Hematopoietic multipotent progenitor cell (in vitro differentiated cells): ENCODE data around the gene NUP93. TPM values are rescaled to one million over a fixed set of nuclear protein-coding genes. Genes with fewer than 3 reads are reported as not detected.
A peak's percentile ranks its signal among the peaks of the same experiment; 100 is the strongest.

Experiments used
- DNase-seq, 3 donors: peaks; one replicate each; pipeline ENCODE4 v3.0.0-alpha.2; 2011 to 2015; ENCODE audit warnings: low read depth in 2 of 3, low spot score in 2 of 3
- total RNA-seq: library from RNA; depleted of rRNA; stranded (reverse); fragments of >200 nt; gene quantifications from one replicate; pipeline ENCODE4 v1.2.3, GENCODE V29; 2012

The NUP93 gene
- total RNA-seq, 1 donor: 59.8 TPM

DNA sequence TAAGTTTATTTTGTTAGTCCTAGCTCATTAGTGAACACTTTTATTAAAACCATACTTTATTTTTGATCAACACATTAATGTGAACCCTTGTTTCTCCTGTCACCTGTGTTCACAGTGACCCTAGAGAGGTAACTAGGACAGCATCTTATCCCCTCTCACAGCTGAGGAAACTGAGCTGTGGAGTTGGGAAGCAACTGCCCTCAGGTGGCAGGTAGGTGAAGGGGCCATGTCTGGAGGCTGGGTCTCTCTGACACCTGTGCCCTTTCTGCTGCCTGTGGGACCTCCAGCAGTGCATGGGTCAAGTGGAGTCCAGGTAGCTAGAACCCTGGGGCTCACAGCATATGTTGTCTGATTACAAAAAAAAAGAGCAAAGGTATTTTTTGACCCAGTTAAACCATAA is 112.2 kb downstream of the NUP93 start:
- no peak for DNase-seq

DNA sequence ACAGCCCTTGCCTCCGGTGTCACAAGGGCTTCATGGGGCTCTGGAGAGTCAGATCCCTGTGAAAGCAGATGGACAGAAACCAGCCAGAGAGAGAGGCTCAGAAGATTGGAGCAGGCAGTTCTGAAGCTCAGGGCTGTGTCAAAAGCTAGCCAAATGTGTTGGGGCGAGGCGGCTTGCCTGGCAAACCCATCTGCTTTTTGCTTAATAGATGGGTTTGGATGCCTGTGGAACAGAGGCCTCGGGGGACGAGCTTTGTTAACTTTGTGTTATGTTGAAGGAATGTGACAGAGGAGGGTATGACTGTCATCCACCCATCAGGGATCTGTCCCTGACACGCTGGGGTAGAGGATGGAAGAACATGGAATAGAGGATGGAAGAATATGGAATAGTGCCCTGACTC is 114.1 kb downstream of the NUP93 start:
- DNase-seq: no peak

DNA sequence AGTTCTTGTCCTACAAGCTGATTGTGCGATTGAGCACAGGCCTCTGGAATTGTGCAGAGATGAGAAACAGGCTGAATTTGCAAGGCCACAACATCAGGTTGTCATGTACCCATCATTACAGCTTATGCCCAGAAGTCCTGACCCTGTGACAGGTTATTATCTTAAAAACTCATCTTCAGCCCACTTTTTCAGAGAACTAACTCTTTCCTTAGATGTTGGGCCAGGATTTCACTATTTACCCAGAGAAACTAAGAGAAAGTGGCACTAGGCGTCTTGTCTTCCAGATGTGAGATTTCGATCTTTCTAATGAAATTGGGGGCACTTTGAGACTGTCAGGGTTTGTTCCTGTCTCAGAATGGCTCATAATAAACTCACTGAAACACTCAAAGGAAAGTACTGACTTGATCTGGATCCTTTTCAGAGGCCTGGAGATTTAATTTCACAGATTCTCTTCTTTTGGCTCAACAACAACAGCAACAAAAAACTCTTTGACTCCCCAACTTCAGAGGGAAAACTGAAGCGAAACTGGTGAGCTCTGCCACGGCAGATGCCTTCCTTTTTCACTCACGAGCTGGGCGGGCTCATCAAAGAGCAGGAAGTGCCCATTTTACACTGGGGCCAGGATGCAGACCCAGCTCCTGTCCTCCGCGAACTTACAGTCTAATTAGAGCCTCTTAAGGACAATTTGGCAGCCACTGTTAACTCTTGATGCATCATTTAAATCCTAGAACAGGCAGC is 117.4 kb downstream of the NUP93 start:
- DNase-seq: no peak

DNA sequence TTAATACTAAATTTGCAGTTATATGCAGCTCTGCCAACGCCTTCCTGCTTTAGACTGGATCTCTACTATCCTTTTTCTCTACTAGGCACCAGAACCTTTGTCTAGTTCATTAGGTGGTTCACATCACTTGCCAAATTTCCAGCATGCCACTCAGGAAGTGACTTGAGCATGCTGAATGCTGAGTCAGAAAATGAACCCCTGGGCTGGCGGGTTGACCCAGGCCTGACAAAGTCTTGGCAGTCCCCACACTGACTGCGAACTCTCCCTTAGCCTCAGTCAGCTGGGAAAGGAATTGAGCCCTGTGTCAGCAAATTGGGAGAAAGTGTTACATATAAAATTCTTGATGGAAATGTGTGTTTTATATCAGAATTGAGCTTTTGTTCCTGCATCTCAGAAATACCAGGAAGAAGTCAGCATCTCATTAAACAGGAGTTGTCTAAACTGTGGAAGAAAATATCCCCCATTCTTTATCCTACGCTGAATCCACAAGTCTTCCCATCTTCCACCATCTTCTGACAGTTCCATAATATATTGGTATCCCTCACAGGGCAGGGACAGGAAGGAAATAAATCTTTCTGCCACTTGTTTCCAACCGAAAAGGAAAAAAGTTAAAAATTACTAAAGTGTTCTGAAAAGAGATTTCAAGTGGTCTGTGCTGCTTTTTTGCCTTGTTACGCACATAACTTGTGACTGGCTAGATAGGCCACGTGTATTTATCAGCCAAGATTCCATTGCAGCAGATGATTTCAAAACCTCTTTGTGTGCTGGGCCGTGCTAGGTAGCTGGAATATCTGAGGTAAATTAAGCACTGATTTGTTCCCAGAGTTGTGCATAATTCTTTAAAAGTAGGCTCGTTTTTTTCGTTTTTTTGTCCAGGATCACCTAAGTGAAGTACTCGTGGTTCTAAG is 118.4 kb downstream of the NUP93 start:
- DNase-seq: peak in 2 of 3 donors; percentile 42 to 44

DNA sequence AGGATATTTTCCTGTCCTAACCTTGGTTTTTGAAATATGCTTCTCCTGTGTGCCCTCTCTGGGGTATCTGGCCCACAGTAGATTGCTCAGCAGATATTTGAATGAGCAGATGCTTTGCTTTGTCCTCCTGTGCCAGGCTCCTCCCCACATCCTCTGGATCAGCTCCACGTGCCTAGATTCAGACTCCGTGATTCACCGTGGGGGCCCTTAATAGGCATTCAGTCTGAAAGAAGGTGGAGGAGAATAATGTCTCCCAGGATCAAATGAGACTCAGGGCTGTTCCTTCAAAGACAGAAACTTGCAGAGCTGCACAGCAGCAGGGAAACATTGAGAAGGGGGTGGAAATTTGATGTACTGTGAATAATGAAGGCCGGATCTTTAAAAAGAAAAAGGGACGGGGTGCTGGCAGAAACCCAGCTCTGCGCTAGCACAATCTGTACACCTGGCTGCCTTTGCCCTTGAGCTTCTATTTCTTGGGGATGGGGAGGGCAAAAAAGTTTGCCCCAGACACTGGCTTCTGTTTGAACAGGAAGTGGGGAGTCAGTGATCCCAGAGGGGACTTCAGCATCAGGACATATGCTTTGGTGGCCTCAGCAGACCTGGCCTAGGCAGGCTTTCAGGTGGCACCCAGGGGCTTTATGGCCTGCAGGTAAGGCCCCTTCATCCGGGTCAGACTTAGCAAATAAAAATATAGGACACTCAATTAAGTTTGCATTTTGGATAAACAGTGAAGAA is 119.2 kb downstream of the NUP93 start:
- no peak for DNase-seq

DNA sequence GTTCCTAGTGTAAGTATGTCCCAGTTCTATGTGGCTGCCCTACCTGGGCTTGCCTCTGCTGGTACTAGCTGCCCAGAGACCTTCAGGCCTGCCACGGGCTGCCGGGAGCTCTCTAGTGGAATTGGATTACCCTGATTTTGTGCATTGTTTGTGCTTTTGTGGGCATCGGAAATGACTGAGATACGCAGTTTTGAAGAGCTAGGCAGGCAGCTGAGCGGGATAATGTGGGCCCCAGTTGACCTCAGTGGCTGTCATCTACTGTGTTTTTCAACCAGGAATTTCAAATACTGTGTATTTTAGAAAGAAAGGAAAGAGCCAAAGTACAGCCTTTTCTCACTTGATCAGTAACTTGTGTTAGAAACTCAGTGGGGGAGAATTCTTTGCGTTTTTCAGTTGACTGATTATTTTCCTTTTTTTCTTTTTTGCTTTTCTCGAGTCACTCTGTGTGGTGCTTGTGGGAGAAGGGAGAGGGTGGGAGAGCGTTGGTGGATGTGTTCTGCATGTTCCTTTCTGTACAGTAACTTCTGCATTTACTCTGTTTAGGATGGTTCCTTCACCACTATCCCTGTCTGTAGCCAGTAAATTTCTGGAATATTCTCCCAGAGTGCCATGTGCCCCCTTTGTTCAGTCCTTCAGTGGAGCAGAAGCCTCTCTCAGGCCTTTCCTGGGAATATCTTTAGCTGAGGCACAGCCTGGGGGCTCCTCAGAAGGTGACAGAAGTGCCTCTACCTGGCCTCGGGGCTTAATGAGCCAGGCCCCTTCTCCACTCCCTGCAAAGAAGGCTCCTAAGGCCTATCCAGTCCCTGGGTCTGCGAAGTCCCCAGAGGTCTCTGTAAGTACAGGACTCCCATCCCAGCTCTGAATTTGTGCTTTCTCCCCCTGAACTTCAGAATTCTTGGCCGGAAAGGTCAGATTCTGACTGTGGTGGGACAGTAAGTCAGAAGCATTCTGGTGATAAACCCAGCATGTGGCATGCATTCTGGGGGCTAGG is 120.1 kb downstream of the NUP93 start:
- no peak for DNase-seq

DNA sequence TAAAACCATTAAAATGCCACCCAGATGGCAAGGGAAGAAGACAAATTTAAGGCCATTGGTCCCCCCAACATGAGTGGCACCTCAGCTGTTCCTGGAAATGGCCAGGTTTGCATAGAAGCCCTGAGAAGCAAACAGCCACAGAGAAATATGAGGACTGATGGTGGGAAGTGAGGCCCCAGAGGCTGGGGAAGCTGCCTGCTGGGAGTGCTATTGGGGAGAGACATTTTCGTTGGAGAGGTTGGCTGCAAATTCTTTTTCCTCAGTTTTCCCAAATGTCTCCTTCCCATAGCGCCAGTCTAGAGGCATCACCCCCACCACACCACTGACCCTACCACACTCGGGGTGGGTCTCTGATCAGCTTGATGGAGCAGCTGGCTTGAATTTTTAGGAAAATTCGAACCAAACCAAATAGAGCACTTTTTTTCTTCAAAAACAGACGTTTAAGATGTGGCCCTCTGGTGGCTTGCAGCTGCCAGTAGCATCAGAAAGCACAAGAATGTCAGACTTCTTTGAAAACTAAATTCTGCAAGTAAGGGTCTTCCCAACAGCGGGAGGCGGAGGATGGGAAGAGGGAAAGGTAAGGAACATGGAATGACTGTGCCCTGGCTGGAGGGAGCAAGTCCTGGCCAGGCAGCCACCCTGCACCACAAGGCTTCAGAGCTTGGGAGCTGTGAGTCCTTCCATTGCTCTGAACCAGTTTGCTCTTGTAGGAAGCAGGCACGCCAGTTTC is 121.9 kb downstream of the NUP93 start:
- DNase-seq: peak in 1 of 3 donors; percentile 40

DNA sequence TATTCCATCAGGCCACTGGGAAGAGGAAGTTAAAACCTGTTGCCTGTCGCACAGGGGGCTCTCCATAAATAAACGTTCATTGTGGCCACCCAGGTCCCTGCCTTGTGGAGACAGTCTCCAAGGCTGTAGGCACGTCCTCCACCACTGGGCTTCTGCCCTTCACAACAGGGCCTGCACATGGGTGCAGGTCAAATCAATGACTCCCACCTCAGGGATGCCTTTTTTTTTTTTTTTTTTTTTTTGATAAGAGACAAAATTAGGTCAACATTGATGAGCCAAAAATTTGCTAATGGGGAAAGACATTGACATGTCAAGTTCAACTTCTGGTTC is 122.4 kb downstream of the NUP93 start:
- no peak for DNase-seq

DNA sequence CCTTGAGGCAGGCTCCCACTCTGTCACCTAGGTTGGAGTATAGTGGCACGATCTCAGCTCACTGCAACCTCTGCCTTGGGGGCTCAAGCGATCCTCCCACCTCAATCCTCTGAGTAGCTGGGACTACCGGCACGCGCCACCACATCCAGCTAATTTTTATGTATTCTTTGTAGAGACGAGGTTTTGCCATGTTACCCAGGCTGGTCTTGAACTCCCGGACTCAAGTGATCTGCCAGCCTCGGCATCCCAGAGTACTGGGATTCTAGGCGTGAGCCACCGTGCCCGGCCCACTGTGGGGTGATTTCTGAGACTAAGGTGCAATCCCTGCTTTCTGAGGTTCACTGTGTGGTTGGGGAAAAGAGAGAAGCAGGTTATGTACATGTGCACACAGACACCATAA is 123.0 kb downstream of the NUP93 start:
- no peak for DNase-seq

DNA sequence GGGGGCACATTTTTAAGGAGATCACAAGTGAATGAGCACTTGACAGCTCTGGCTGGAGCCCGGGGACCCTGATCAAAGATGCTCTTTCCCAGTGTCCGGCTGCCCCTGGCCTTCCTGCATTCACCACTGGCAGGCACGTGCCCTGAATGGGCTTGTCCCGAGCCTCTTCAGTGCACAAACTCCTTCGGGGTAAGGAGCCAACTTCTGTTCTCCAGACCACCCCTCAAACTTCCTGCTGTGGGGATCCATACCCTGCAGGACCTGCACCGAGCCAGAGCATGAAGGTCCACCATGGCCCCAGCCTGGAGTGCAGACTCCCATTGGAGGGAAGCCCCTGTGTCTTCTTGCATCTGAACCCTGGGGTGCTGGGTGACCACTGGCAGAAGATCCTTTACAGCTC is 125.3 kb downstream of the NUP93 start:
- DNase-seq: no peak

DNA sequence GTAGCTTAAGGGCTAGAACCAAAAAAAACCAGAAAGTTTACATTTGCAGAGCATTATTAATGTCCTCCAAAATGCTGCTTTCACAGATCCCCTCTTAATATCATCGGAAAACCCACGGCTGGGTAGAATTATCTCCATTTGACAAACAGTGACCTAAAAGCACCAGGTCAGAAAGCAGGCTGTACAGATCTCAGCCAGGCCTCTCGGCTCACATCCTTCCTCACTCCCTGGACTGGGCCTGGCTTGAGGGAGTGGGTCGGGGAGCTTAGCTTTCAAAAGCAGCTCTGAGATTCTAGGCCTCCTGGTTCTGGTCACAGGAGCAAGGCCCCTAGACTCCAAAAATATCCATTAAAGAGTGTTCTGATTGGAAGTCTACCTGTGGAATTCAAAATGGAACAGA is 126.0 kb downstream of the NUP93 start:
- no peak for DNase-seq

DNA sequence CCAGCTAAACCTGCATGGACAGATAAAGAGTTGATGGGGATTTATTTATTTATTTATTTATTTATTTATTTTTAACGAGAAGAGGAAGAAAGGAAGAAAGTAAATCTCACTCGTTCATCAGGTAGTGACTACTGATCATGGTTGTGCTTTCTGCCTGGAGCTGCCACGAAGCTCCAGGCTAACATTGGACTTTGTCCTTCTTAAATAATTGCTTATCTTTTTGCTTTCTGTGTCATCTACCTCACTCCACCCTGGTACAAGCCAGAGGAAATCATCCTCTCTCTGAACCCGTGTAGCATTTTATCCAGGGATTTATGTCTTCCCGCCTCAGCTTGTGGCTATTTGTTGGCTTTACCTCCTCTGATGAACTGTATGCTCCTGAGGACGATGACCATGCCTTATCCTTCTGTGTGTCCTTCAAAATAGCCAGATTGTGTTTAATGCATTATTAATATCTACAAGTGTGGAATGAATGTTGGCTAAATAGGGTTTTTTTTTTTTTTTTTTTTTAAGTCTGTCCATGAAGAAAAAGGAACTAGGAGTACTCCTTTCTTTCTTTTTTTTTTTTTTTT is 127.0 kb downstream of the NUP93 start:
- no peak for DNase-seq

DNA sequence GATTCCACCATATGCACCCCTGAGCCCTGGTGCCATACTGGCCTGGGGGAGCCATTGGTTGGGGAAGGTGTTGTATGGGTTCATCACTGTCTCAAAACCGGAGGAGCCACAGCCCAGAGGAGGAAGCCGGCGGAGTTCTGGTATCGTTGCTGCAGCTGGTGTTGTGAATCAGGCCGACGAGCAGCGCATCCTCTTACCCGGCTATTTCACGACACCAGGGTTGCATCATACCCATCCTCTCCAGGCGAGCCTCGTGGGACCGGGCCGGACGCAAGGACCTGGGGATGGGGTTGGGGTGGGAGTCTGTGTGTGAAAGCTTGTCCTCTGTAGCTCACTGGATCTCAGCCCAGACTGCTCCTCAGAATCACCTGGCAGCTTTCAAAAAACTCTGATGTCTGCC is 128.4 kb downstream of the NUP93 start:
- DNase-seq: no peak

DNA sequence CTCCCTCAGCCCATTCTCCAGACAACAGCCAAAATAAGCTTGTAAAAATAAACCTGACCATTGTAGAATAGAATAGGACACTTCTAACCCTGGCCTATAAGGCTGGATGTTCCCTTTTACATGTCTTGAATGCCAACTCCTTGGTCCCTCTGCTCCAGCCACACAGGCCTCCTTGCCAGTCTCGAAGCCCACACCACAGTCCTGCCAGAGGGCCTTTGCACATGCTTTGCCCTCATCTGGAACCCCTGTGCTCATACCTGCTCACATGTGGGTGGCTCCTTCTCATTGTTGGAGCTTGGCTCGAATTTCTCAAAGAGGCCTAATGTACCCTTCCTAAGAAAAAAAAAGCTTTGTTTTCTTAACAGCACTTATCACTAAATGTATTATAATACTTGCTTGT is 129.7 kb downstream of the NUP93 start:
- no peak for DNase-seq

DNA sequence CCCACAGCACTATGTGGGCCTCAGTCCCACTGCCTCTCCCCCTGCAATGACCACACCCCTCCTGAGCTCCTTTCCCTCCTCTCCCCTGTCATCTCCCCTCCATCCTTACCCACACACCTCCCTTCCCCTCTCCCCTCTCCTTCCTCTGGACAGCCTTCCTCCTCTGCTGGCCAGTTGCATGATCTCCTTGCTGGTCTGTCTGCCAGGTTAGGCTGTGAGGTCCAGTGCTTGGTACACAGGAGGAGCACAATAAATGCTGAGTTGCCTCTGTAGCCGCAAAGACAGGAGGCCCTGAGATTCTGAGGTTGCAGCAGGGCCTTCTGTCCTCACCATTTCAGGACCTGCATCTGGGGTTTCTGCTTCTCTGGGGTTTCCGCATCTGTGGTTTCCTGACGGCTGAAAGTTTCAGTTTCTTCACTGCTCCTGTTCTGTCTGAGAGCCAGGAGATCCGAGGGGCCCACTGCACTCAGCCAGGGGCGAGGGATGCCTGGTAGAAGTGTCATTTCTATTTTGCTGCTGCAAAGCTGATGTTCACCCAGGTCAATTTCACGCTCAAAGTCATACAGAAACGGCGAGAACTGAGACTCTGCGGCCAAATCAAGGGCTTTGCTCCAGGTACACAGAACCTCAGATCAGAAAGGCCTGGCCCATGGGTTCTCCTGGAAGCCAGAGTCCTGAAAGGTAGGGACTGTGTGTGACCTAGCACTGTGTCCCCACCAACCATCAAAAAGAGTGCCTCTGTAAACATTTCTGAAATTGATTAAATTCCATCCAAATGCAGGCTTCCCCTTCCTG is 130.5 kb downstream of the NUP93 start:
- peak in 2 of 3 donors; percentile 63 to 81 for DNase-seq

DNA sequence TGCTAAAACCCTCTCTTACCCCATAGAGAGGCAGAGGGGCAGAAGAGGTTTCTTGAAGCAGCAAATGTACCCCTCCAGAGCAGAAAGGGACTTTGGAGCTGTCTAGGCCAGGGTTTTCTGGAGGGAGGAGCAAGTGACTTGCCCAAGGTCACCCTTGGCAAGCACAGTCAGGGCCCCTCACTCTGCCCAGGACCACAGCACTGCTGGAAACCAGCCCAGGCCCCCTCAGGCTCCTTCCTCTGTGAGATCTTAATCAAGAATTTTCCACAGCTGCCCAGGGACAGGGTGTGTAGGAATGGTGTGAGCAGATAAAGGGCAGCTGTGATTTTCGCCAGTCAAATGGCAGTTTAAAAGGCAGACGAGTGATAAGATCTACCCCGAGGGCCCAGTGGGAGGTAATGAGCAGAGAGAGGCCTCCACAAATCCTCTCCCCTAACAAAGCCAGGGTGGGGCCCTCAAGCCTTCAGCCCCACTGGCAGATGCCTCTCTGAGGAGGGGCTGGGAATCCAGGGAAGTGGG is 131.2 kb downstream of the NUP93 start:
- DNase-seq: peak in 1 of 3 donors; percentile 24

DNA sequence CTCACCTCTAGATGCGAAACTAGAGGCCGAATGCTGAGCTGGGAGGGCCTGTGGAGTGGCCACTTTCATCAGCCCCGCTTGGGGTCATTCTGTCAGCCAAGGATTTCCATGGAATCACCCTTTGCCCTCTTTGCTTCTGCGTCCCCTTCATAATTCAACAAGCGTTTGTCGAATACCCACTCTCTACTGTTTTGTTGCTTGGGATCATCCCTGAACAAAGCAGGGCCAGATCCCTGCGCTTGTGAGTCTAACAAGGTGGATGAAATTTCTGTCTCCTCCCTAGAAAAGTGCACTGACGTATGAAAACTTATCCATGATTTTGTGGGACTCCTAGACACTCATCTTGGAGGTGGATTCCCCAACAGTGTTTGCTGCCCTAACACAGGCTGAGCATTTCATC is 131.8 kb downstream of the NUP93 start:
- DNase-seq: no peak

DNA sequence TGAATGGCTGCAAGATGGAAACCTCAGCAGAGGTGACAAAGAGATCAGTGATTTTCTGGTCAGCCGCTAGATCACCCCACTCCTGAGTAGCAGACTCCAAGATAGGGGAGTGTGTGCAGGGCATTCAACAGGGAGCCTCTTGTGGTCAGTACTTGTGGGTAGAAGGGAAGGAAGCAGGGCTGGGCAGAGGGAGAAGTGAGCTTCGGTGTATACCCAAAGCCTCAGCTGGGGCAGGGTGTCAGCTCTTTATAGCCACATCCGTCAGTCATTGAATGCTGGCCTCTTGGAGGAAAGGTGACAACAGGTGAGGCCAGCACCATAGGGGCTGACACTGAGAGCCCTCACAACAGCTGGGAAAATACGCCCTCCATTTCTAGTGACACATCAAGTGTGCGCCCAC is 132.8 kb downstream of the NUP93 start:
- peak in 2 of 3 donors; percentile 31 to 59 for DNase-seq
